SK-N-SH treated with all-trans-retinoic acid at 6 μM for 48 hours (cell line): ENCODE data around the gene KDM5C.

ENCODE experiments used
- ATAC-seq: fragments of 200-7000 bp; cut with Tn5 transposase; 3 replicates; pipeline ENCODE4 v1.9.1; 2020; ENCODE audit warnings: mild to moderate bottlenecking, moderate library complexity
- ARNTL ChIP-seq: fragments of 450-650 bp; formaldehyde crosslinking; IDR thresholded peaks from 2 replicates; pipeline ENCODE4 v1.5.0; 2020; ENCODE audit warnings: low read depth, mild to moderate bottlenecking, moderate library complexity, borderline replicate concordance
- BACH2 ChIP-seq: fragments of 250-450 bp; sonication (Bioruptor Pico); IDR thresholded peaks from 2 replicates; pipeline ENCODE4 v1.9.0; 2021; ENCODE audit warnings: mild to moderate bottlenecking, borderline replicate concordance
- CREB5 ChIP-seq: fragments of 250-450 bp; sonication (Bioruptor Pico); IDR thresholded peaks from 2 replicates; pipeline ENCODE4 v1.5.1; 2020; ENCODE audit warnings: low read depth, mild to moderate bottlenecking, moderate library complexity
- CSDC2 ChIP-seq: fragments of 250-450 bp; sonication (Bioruptor Pico); IDR thresholded peaks from 2 replicates; pipeline ENCODE4 v1.5.0; 2020; ENCODE audit warnings: mild to moderate bottlenecking, moderate library complexity
- CSRNP3 ChIP-seq: fragments of 250-450 bp; sonication (Bioruptor Pico); IDR thresholded peaks from 2 replicates; pipeline ENCODE4 v1.5.1; 2021; ENCODE audit warnings: mild to moderate bottlenecking, moderate library complexity
- ESRRG ChIP-seq: fragments of 250-450 bp; sonication (Bioruptor Pico); IDR thresholded peaks from 2 replicates; pipeline ENCODE4 v1.6.1; 2021; ENCODE audit warnings: mild to moderate bottlenecking
- GLIS3 ChIP-seq: fragments of 250-450 bp; sonication (Bioruptor Pico); IDR thresholded peaks from 2 replicates; pipeline ENCODE4 v1.5.0; 2020; ENCODE audit warnings: mild to moderate bottlenecking, moderate library complexity
- ISL1 ChIP-seq: fragments of 250-450 bp; sonication (Bioruptor Pico); IDR thresholded peaks from 2 replicates; pipeline ENCODE4 v2.1.2; 2022; ENCODE audit warnings: mild to moderate bottlenecking, moderate library complexity
- OSR1 ChIP-seq: fragments of 250-450 bp; sonication (Bioruptor Pico); IDR thresholded peaks from 2 replicates; pipeline ENCODE4 v1.8.0; 2022; ENCODE audit warnings: moderate library complexity, mild to moderate bottlenecking, inconsistent platforms
- PATZ1 ChIP-seq: fragments of 250-450 bp; sonication (Bioruptor Pico); IDR thresholded peaks from 2 replicates; pipeline ENCODE4 v1.8.0; 2020; ENCODE audit warnings: mild to moderate bottlenecking, moderate library complexity, borderline replicate concordance
- POU6F1 ChIP-seq: fragments of 250-450 bp; sonication (Bioruptor Pico); IDR thresholded peaks from 2 replicates; pipeline ENCODE4 v1.8.0; 2021; ENCODE audit warnings: low read depth, mild to moderate bottlenecking, moderate library complexity, borderline replicate concordance
- PPARA ChIP-seq: fragments of 250-450 bp; sonication (Bioruptor Pico); IDR thresholded peaks from 2 replicates; pipeline ENCODE4 v1.5.0; 2020; ENCODE audit warnings: mild to moderate bottlenecking, borderline replicate concordance
- RARB ChIP-seq: fragments of 250-450 bp; sonication (Bioruptor Pico); IDR thresholded peaks from 2 replicates; pipeline ENCODE4 v1.8.0; 2021; ENCODE audit warnings: mild to moderate bottlenecking, moderate library complexity
- SNAI2 ChIP-seq: fragments of 250-450 bp; sonication (Bioruptor Pico); IDR thresholded peaks from 2 replicates; pipeline ENCODE4 v1.5.0; 2020; ENCODE audit warnings: mild to moderate bottlenecking, moderate library complexity
- TCF4 ChIP-seq: fragments of 250-450 bp; sonication (Bioruptor Pico); IDR thresholded peaks from 2 replicates; pipeline ENCODE4 v1.8.0; 2021; ENCODE audit warnings: mild to moderate bottlenecking, moderate library complexity, borderline replicate concordance
- TOX ChIP-seq: fragments of 250-450 bp; sonication (Bioruptor Pico); IDR thresholded peaks from 2 replicates; pipeline ENCODE4 v1.8.0; 2021; ENCODE audit warnings: mild to moderate bottlenecking, moderate library complexity, borderline replicate concordance
- TSHZ2 ChIP-seq: fragments of 250-450 bp; sonication (Bioruptor Pico); IDR thresholded peaks from 2 replicates; pipeline ENCODE4 v1.5.0; 2020; ENCODE audit warnings: mild to moderate bottlenecking, moderate library complexity
- ZC3H10 ChIP-seq: fragments of 250-450 bp; sonication (Bioruptor Pico); IDR thresholded peaks from 2 replicates; pipeline ENCODE4 v1.5.1; 2021; ENCODE audit warnings: mild to moderate bottlenecking, moderate library complexity
- ZFP3 ChIP-seq: fragments of 250-450 bp; sonication (Bioruptor Pico); IDR thresholded peaks from 2 replicates; pipeline ENCODE4 v1.5.0; 2020; ENCODE audit warnings: mild to moderate bottlenecking, moderate library complexity
- ZFP30 ChIP-seq: fragments of 450-650 bp; formaldehyde crosslinking; IDR thresholded peaks from 2 replicates; pipeline ENCODE4 v1.5.0; 2022; ENCODE audit warnings: mild to moderate bottlenecking, moderate library complexity
- ZNF565 ChIP-seq: fragments of 450-650 bp; formaldehyde crosslinking; conservative IDR thresholded peaks from 2 replicates; pipeline ENCODE4 v1.5.0; 2020; ENCODE audit warnings: low read depth, mild to moderate bottlenecking, moderate library complexity
- ZNF70 ChIP-seq: fragments of 450-650 bp; formaldehyde crosslinking; IDR thresholded peaks from 2 replicates; pipeline ENCODE4 v1.5.0; 2020; ENCODE audit warnings: mild to moderate bottlenecking, moderate library complexity
- ZNF8 ChIP-seq: fragments of 450-650 bp; formaldehyde crosslinking; IDR thresholded peaks from 2 replicates; pipeline ENCODE4 v1.5.0; 2020; ENCODE audit warnings: mild to moderate bottlenecking, moderate library complexity

Gene KDM5C

GRCh38 chrX:53249408-53250042, 24.5 kb upstream of the KDM5C start:
- ATAC-seq: peak; percentile 42; the same call in 1 of the 3 replicates
- no peak for TF ChIP-seq TCF4
- TF ChIP-seq OSR1 (CRISPR knock-in tag): no peak
- no peak for TF ChIP-seq ISL1 (CRISPR knock-in tag)
- no peak for TF ChIP-seq ESRRG (CRISPR knock-in tag)
- TF ChIP-seq ZNF565 (CRISPR knock-in tag): no peak
- no peak for TF ChIP-seq RARB (CRISPR knock-in tag)
- no peak for TF ChIP-seq CSRNP3
- no peak for TF ChIP-seq PPARA
- TF ChIP-seq ZFP3 (CRISPR knock-in tag): no peak
- TF ChIP-seq GLIS3 (CRISPR knock-in tag): no peak
- TF ChIP-seq ZFP30 (CRISPR knock-in tag): no peak
- no peak for TF ChIP-seq CSDC2 (CRISPR knock-in tag)
- TF ChIP-seq BACH2: no peak
- no peak for TF ChIP-seq TOX (CRISPR knock-in tag)
- no peak for TF ChIP-seq ZNF70 (CRISPR knock-in tag)
- TF ChIP-seq ZC3H10 (CRISPR knock-in tag): no peak
- no peak for TF ChIP-seq ZNF8 (CRISPR knock-in tag)

GRCh38 chrX:53247928-53248327, 22.9 kb upstream of the KDM5C start:
- no peak for ATAC-seq
- TF ChIP-seq ZC3H10 (CRISPR knock-in tag): no peak
- no peak for TF ChIP-seq ZNF8 (CRISPR knock-in tag)
- no peak for TF ChIP-seq PATZ1 (CRISPR knock-in tag)
- TF ChIP-seq OSR1 (CRISPR knock-in tag): no peak
- no peak for TF ChIP-seq PPARA
- TF ChIP-seq BACH2: no peak
- no peak for TF ChIP-seq TSHZ2

GRCh38 chrX:53246231-53246630, 21.2 kb upstream of the KDM5C start:
- ATAC-seq: no peak
- no peak for TF ChIP-seq POU6F1
- no peak for TF ChIP-seq ARNTL (CRISPR knock-in tag)
- no peak for TF ChIP-seq OSR1 (CRISPR knock-in tag)
- TF ChIP-seq PATZ1 (CRISPR knock-in tag): no peak
- no peak for TF ChIP-seq ZFP30 (CRISPR knock-in tag)
- TF ChIP-seq GLIS3 (CRISPR knock-in tag): no peak
- TF ChIP-seq ZNF565 (CRISPR knock-in tag): no peak
- TF ChIP-seq ZC3H10 (CRISPR knock-in tag): no peak
- TF ChIP-seq TCF4: no peak
- no peak for TF ChIP-seq CSDC2 (CRISPR knock-in tag)
- TF ChIP-seq ESRRG (CRISPR knock-in tag): no peak
- no peak for TF ChIP-seq SNAI2 (CRISPR knock-in tag)
- no peak for TF ChIP-seq ZFP3 (CRISPR knock-in tag)
- TF ChIP-seq CSRNP3: no peak
- no peak for TF ChIP-seq ZNF70 (CRISPR knock-in tag)
- no peak for TF ChIP-seq RARB (CRISPR knock-in tag)
- no peak for TF ChIP-seq ZNF8 (CRISPR knock-in tag)
- TF ChIP-seq BACH2: no peak
- no peak for TF ChIP-seq CREB5 (CRISPR knock-in tag)
- TF ChIP-seq, all 23 proteins: peak for 0
